Measurements from ENCODE around the gene MCF2L2. TPM values are rescaled to one million over a fixed set of nuclear protein-coding genes. Genes with fewer than 3 reads are reported as not detected.

MCF2L2 gene
- polyA plus RNA-seq, 6 donors from 2014 or later = not detected

GRCh38 chr3:183369117-183369516 lies 59.3 kb downstream of the MCF2L2 start:
- no peak for ATAC-seq (ENCODE audit: low read depth in 2 of 2)
- no peak overlapping the region for H3K27ac Mint-ChIP-seq

GRCh38 chr3:183360971-183361624 lies 67.3 kb downstream of the MCF2L2 start:
- Mint-ChIP-seq H3K27ac (peak overlapping the region in 1 of 6 donors; percentile 15), H3K4me3 (no peak overlapping the region), H3K27me3 (peaks cover 7 to 20% (median 14%) of the 10 kb centered on the region in 3 donors), H3K36me3 (no peaks in the 10 kb centered on the region), H3K4me1 (peaks cover 0 to 6% (median 4%) of the 10 kb centered on the region in 3 donors), H3K9me3 (peaks cover 0 to 8% (median 0%) of the 10 kb centered on the region in 7 donors)
- ATAC-seq (ENCODE audit: low read depth in 2 of 2) (no peak), DNase-seq (no peak)

More at GRCh38 chr3:183369117-183369516, 59.3 kb downstream of the MCF2L2 start:
- no peak for DNase-seq
- peaks cover 8 to 20% (median 17%) of the 10 kb centered on the region in 3 donors for H3K27me3 Mint-ChIP-seq
- H3K36me3 Mint-ChIP-seq = no peaks in the 10 kb centered on the region
- peaks cover 0 to 20% (median 7%) of the 10 kb centered on the region in 3 donors for H3K4me1 Mint-ChIP-seq
- no peak overlapping the region for H3K4me3 Mint-ChIP-seq
- peaks cover 0 to 8% (median 0%) of the 10 kb centered on the region in 7 donors for H3K9me3 Mint-ChIP-seq

- Mint-ChIP-seq H3K27ac (peak overlapping the region in 1 of 6 donors; percentile 29), H3K4me3 (no peak overlapping the region), H3K9me3 (no peaks in the 10 kb centered on the region), H3K27me3 (peaks cover 7 to 26% (median 18%) of the 10 kb centered on the region in 3 donors), H3K36me3 (no peaks in the 10 kb centered on the region), H3K4me1 (no peaks in the 10 kb centered on the region)
- DNase-seq (no peak), ATAC-seq (ENCODE audit: low read depth in 2 of 2) (no peak)
Measured at GRCh38 chr3:183359036-183359435, 69.4 kb downstream of the MCF2L2 start.

- Mint-ChIP-seq H3K27ac (no peak overlapping the region), H3K4me1 (no peaks in the 10 kb centered on the region), H3K27me3 (peaks cover 7 to 26% (median 18%) of the 10 kb centered on the region in 3 donors), H3K4me3 (no peak overlapping the region), H3K36me3 (no peaks in the 10 kb centered on the region), H3K9me3 (no peaks in the 10 kb centered on the region)
- no peak for ATAC-seq (ENCODE audit: low read depth in 2 of 2)
- DNase-seq = no peak
Measured at GRCh38 chr3:183357564-183358079, 70.8 kb downstream of the MCF2L2 start.

- Mint-ChIP-seq H3K36me3 (no peaks in the 10 kb centered on the region), H3K4me1 (no peaks in the 10 kb centered on the region), H3K27me3 (peaks cover 7 to 29% (median 18%) of the 10 kb centered on the region in 3 donors), H3K27ac (peak overlapping the region in 1 of 6 donors; percentile 3), H3K4me3 (no peak overlapping the region), H3K9me3 (no peaks in the 10 kb centered on the region)
- no peak for ATAC-seq (ENCODE audit: low read depth in 2 of 2)
- DNase-seq = no peak
Measured at GRCh38 chr3:183356920-183357319, 71.5 kb downstream of the MCF2L2 start.

- DNase-seq = no peak
- ATAC-seq (ENCODE audit: low read depth in 2 of 2) = no peak
- Mint-ChIP-seq H3K4me1 (no peaks in the 10 kb centered on the region), H3K9me3 (no peaks in the 10 kb centered on the region), H3K27me3 (peaks cover 0 to 23% (median 19%) of the 10 kb centered on the region in 3 donors), H3K27ac (no peak overlapping the region), H3K36me3 (no peaks in the 10 kb centered on the region), H3K4me3 (no peak overlapping the region)
Measured at GRCh38 chr3:183354874-183355273, 73.5 kb downstream of the MCF2L2 start.

GRCh38 chr3:183354325-183354831 lies 74.0 kb downstream of the MCF2L2 start:
- Mint-ChIP-seq H3K4me1 (no peaks in the 10 kb centered on the region), H3K4me3 (no peak overlapping the region), H3K9me3 (no peaks in the 10 kb centered on the region), H3K27me3 (peaks cover 0 to 21% (median 18%) of the 10 kb centered on the region in 3 donors), H3K36me3 (no peaks in the 10 kb centered on the region), H3K27ac (no peak overlapping the region)
- ATAC-seq (ENCODE audit: low read depth in 2 of 2) (no peak), DNase-seq (no peak)

GRCh38 chr3:183353421-183353820 lies 75.0 kb downstream of the MCF2L2 start:
- H3K9me3 Mint-ChIP-seq = no peaks in the 10 kb centered on the region
- no peaks in the 10 kb centered on the region for H3K4me1 Mint-ChIP-seq
- H3K27me3 Mint-ChIP-seq = peaks cover 0 to 25% (median 21%) of the 10 kb centered on the region in 3 donors
- DNase-seq (no peak), ATAC-seq (ENCODE audit: low read depth in 2 of 2) (no peak)
- no peak overlapping the region for H3K27ac Mint-ChIP-seq
- H3K4me3 Mint-ChIP-seq = peak overlapping the region in 1 of 8 donors; percentile 37
- no peaks in the 10 kb centered on the region for H3K36me3 Mint-ChIP-seq

- peaks cover 0 to 22% (median 7%) of the 10 kb centered on the region in 7 donors for H3K9me3 Mint-ChIP-seq
- no peaks in the 10 kb centered on the region for H3K4me1 Mint-ChIP-seq
- no peak for DNase-seq
- no peak overlapping the region for H3K27ac Mint-ChIP-seq
- ATAC-seq (ENCODE audit: low read depth in 2 of 2) = no peak
- H3K36me3 Mint-ChIP-seq = peaks cover 0 to 2% of the 10 kb centered on the region in 2 donors
- H3K4me3 Mint-ChIP-seq = no peak overlapping the region
- peaks cover 12 to 23% (median 21%) of the 10 kb centered on the region in 3 donors for H3K27me3 Mint-ChIP-seq
Measured at GRCh38 chr3:183350164-183350563, 78.3 kb downstream of the MCF2L2 start.

- Mint-ChIP-seq H3K4me1 (no peaks in the 10 kb centered on the region), H3K9me3 (peaks cover 0 to 27% (median 7%) of the 10 kb centered on the region in 7 donors), H3K36me3 (peaks cover 0 to 5% of the 10 kb centered on the region in 2 donors), H3K4me3 (no peak overlapping the region), H3K27me3 (peaks cover 18 to 24% (median 21%) of the 10 kb centered on the region in 3 donors), H3K27ac (no peak overlapping the region)
- ATAC-seq (ENCODE audit: low read depth in 2 of 2) (no peak), DNase-seq (no peak)
Measured at GRCh38 chr3:183349421-183350157, 78.8 kb downstream of the MCF2L2 start.

- H3K4me1 Mint-ChIP-seq = no peaks in the 10 kb centered on the region
- H3K4me3 Mint-ChIP-seq = no peak overlapping the region
- peaks cover 15 to 23% (median 18%) of the 10 kb centered on the region in 3 donors for H3K27me3 Mint-ChIP-seq
- peaks cover 0 to 5% of the 10 kb centered on the region in 2 donors for H3K36me3 Mint-ChIP-seq
- no peak overlapping the region for H3K27ac Mint-ChIP-seq
- H3K9me3 Mint-ChIP-seq = peaks cover 0 to 29% (median 9%) of the 10 kb centered on the region in 7 donors
- ATAC-seq (ENCODE audit: low read depth in 2 of 2) (no peak), DNase-seq (no peak)
Measured at GRCh38 chr3:183342824-183343223, 85.6 kb downstream of the MCF2L2 start.

- Mint-ChIP-seq H3K9me3 (peaks cover 0 to 18% (median 3%) of the 10 kb centered on the region in 7 donors), H3K27ac (no peak overlapping the region), H3K36me3 (peaks cover 0 to 5% of the 10 kb centered on the region in 2 donors), H3K4me3 (no peak overlapping the region), H3K4me1 (no peaks in the 10 kb centered on the region), H3K27me3 (peaks cover 13 to 23% (median 18%) of the 10 kb centered on the region in 3 donors)
- no peak for DNase-seq
- no peak for ATAC-seq (ENCODE audit: low read depth in 2 of 2)
Measured at GRCh38 chr3:183341545-183342288, 86.7 kb downstream of the MCF2L2 start.

- Mint-ChIP-seq H3K27me3 (peaks cover 10 to 11% (median 10%) of the 10 kb centered on the region in 3 donors), H3K9me3 (peaks cover 0 to 10% (median 2%) of the 10 kb centered on the region in 7 donors), H3K27ac (no peak overlapping the region), H3K4me1 (no peaks in the 10 kb centered on the region), H3K36me3 (peaks cover 0 to 4% of the 10 kb centered on the region in 2 donors), H3K4me3 (no peak overlapping the region)
- no peak for ATAC-seq (ENCODE audit: low read depth in 2 of 2)
- DNase-seq = no peak
Measured at GRCh38 chr3:183340222-183340621, 88.2 kb downstream of the MCF2L2 start.
